CD1c-positive myeloid dendritic cell (primary cell): Measurements from ENCODE around the gene RPL29.
"Not testable (repeated sequence)": the region's sequence is repeated elsewhere in the genome, so short reads cannot be mapped to it uniquely, and the experiment has no call there.

Experiments
- DNase-seq: peaks from one replicate; pipeline ENCODE4 v3.0.0-alpha.2; 2016; ENCODE audit errors: extremely low spot score

RPL29 gene

DNA sequence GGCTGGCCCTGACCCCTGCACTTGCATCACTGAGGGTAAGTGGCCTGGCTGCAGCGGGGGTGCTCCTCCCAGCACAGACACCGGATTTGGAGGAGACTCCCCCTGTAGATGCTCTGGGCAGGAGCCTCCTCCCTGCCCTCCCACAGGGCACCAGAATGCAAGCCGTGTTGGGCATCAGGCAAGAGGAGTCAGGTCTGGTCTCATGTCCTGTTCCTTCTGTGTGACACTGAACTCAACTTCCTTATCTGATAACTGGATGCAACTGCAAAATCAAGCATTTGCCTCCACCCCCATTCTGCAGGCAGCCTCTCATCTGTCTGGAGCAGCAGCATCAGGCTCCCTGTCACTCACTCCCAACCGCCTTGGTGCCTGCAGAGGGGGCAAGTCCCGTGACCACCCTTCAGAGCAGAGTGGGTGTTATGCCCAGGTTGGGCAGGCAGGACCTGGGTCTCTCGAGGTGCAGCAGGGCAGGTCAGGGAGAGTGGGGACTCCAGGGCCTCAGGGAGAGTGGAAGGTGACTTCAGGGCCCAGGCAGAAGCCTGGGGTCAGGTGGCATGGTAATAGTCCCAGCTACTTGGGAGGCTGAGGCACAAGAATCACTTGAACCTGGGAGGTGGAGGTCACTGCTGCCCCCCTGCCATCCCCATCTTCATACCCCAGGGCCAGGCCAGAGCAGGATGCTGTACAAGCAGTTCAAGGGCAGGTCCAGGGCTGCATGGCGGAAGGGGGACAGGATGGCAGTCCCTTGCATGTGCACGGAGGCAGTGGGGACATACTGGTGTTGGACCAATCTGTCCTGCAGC, 10.5 kb upstream of the RPL29 start:
- DNase-seq: peak; percentile 49

DNA sequence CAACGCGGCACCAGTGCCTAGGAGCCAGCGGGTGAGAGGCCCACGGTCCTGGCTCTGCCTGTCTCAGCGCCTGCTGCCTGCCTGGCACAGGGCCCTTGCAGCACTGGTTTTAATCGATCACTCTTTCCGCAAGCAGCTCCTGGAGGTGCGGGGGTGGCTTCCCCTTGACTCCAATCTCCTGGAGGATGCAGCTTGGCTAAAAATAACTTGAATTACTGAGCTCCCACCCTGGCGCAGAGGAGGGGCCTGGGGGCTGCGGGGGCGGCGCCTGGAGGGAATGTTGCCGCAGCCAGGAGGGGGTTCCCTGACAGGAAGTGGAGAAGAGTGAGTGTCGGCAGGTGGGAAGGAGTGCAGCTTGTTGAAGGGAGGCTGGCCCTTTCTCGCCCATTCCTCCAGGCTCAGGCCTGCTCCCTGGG, 9.9 kb upstream of the RPL29 start:
- no peak for DNase-seq

DNA sequence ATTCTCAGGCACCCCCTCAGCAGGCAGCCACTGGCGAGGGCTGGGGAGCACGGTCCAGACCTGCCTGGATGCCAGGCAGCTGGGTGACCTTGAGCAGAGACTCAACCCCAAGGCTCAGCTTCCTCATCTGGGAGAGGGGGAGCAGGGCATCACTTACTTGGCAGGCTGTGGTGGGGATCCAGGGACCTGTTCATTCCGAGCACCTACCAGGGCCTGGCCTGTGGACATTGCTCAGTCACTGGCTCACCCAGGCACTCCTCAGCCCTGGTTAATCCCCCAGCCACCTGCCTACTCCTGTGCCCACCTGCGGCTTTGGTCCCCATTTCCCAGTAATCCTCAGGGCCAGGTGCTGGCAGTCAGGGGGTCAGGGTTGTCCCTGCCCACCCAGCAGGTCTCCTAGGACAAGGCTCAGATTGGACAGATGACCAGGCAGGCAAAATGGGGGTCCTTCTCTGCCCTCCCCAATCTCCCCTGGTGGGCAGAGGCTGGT, 9.3 kb upstream of the RPL29 start:
- DNase-seq: no peak

DNA sequence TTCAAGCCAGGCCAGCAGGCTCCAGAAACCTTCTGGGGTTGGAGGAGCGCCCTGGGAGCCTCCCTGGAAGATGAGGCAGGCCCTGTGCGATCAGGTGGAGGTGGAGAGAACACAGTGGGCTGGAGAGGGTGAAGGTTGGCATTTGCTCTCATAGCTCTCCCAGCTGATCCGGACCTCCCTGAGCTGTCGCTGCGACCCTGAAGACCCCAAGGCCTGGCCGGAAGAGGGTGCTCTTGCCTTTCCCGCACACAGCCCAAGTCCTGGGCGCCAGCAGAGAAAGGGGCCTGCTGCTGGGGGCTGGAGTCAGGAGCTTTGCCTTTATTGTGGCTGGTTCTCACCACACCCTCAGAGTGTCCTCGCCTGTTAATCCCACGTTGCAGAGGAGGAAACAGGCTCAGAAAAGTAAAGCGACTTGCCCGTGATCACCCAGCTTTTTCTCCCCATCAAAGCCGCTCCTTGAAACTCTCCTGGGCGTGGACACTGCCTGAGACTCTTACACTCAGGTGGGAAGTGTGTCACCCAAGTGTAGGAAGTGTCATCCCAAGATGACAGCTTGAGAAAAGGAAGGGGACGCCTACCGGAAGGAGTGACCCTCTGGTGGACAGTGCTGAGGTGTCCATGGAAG, 8.6 kb upstream of the RPL29 start:
- no peak for DNase-seq

DNA sequence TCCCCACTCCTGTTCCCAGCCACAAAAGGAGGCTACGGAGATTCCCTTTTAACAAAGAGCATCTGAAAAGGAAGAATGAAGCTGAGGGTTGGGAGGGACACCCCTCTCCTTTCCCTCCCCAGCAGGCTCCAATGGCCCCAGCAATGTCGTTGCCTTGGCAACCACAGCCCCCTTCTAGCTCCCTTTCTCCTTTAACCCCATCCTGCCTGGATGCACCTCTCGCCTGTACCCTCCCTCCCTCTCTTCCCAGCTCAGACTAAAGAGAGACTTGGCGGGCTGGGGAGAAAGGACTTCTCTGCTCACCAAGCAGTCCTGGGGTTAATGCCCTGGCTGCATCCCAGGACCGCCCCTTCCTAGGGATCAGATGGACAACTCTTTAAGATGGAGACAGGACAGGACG, 7.1 kb upstream of the RPL29 start:
- DNase-seq: no peak

DNA sequence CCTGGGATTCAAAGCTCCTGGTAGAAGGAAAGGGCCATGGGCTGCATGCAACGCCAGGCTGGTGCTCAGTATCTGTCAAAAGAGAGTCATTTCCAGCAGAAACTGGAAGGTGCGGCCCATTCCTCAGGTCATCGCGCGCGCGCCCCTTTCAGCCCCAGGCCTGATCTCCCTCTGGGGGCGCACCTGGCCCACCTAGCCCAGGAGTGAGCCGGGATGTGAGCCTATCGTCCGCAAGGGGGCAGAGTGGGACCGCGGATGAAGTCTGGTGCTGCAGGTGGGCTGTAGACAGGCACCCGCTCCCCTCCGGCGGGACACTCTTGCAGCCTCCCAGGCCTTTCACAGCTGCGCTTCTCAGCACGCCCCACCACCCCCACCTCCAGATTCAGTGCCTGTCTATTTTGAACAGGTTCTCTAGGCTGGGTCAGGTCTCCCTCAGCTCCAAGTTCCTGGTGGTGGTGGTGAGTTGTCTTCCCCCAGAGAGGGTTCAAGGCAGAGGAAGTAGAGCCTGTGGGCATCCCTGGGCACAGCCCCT, 5.8 kb upstream of the RPL29 start:
- peak; percentile 82 for DNase-seq

DNA sequence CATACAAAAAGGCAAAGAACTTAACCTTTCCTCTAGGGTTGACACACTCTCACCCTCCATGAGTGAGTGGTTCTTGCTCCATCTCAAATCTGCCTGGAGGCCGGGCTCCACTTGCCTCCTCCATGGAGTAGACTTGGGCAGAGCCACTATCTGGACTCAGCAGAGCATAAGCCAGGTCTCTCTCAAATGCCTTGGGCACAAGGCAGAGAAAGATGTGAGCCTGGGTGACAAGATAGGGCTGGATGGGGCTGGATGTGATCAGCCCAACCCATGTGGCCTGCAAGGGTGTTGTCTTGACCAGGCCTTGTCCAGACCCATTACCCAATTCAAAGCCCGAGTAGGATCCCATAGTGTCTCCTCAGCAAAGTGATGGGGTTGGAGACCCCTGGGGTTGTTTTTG, 4.2 kb upstream of the RPL29 start:
- no peak for DNase-seq

DNA sequence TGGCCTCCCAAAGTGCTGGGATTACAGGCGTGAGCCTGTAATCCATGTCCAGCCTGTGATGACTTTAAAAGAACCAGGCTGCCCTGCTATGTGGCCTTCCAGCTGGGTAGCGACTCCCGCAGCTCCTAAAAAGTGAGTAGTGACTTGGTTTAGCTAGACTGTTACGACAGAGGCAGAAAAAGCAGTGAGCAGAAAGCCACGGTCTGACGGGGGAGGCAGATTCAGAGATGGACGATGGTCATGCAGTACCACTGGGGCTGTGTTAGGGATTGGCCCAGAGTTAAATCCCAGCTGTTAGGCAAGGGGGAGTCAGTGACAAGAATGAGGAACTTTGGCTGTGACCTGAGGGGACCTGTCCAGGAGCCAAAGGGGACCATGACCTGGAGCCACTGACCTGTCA, 3.1 kb upstream of the RPL29 start:
- DNase-seq: no peak

DNA sequence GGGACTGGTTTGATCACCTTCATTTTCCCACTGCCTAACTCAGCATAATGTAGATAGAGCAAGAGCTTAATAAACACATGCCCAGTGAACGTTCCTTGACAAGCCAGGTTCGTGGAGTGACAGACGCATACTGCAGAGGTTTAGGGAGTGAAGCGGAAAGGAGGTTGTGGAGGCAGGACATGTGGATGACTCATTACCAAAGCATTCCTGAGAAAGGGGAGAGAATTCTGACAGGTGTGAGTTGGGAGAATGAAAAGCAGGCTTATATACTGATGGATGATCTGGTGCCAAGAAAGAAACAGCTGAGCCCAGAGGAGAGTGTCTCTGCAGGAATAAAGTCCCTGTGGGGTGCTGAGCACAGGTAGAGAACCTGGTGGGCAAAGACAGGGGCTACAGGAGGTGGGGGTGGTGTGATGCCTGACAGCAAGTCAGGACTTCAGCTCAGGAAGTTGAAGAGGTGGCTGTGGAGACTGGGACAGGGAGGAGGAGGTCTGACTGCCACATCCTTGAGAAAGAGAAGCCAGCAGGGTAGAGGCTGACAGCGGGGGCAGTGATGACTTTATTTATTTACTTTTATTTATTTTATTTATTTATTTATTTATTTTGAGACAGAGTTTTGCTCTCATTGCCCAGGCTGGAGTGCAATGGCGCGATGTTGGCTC, 2.4 kb upstream of the RPL29 start:
- DNase-seq: no peak

DNA sequence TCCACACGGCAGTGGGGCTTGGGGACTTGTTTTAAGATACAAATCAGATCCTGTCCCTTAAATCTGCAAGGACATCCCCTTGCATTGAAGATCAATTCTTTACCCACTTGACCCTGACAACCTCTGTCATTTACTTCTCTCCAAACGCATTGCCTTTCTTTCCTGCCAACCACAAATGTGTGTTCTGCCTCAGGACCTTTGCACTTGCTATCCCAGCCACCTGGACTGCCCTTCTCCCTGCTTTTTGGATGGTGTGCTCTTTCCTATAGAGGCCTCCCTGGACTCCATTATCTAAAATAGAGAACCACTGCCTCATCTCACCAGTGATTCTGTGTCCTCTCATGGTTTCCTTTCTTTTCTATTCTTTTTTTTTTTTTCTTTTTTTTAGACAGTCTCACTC, 1.5 kb upstream of the RPL29 start:
- DNase-seq: no peak

DNA sequence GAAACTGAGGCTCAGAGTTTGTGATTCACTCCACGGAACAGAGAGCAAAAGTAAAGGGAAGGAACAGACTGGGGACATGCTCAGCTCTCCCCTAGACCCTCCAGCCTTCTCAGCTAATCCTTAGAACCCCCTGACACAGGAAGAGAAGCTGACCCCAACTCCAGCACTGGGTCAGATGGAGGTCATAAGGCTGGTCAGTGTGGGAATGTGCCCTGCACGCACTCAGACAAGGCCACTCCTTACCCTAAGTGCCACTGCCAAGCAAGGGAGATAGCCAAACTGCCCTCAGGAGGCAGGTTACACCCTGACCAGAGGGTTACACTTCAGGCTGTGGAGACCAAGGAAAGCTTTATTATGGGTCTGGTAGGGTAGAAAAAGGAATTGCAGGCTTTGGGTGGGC, 1.2 kb downstream of the RPL29 start:
- DNase-seq: no peak

DNA sequence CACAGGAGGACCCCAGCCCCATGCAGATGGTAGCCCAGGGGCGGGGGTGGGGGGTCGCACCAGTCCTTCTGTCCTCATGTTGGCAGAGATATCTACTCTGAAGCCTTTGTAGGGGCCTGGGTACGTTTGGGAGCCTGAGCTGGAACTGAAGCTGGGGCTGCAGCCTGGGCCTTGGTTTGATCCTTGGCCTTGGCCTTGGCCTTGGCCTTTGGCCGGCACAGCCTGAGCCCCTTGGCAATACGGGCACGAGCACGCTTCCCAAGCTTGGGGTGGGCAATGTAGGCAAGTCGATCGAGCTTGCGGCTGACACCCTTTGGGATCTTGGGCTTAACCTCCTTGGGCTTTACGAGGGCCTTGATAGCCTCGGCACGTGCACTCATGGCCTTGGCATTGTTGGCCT, 2.0 kb downstream of the RPL29 start:
- not testable (repeated sequence) for DNase-seq

DNA sequence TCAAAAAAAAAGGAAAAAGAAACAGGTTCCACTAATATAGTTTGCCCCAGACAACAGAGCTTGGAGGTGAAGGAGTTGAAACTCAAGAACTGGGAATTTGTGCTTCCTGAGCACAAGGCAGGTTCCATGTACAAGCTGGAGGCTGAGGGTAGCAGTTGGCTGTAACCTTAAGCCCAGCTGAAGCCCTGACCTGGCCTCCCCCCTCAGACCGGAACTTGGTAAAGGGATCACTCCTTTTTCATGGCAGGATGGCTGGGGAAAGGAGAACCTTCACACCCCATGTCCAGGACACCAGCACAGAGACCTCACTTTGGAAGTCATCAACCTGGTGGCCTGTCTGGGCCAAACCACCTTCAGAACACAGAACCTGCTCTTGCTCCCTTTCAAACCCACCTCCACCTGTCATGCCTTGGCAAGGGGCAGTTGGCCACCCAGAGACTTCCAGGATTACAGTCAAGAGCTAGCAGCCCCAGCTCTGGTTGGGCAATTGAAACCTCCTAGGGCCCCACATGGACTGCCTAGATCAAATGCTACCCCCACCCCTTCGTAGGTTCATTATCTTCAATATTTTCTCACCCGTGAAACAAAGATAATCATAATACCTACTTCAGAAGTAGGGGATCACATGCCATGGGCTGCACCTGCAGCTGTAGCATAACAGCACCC, 3.5 kb downstream of the RPL29 start:
- DNase-seq: no peak

DNA sequence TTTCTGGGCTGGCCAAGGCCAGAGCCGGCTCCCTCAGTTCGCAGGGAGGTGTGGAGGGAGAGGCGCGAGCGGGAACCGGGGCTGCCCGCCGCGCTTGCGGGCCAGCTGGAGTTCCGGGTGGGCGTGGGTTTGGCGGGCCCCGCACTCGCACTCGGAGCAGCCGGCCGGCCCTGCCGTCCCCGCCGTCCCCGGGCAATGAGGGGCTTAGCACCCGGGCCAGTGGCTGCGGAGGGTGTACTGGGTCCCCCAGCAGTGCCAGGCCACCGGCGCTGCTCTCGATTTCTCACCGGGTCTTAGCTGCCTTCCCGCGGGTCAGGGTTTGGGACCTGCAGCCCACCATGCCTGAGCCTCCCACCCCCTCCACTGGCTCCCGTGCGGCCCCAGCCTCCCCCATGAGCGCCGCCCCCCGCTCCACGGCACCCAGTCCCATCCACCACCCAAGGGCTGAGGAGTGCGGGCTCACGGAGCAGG, 5.2 kb downstream of the RPL29 start:
- DNase-seq: not testable (repeated sequence)

DNA sequence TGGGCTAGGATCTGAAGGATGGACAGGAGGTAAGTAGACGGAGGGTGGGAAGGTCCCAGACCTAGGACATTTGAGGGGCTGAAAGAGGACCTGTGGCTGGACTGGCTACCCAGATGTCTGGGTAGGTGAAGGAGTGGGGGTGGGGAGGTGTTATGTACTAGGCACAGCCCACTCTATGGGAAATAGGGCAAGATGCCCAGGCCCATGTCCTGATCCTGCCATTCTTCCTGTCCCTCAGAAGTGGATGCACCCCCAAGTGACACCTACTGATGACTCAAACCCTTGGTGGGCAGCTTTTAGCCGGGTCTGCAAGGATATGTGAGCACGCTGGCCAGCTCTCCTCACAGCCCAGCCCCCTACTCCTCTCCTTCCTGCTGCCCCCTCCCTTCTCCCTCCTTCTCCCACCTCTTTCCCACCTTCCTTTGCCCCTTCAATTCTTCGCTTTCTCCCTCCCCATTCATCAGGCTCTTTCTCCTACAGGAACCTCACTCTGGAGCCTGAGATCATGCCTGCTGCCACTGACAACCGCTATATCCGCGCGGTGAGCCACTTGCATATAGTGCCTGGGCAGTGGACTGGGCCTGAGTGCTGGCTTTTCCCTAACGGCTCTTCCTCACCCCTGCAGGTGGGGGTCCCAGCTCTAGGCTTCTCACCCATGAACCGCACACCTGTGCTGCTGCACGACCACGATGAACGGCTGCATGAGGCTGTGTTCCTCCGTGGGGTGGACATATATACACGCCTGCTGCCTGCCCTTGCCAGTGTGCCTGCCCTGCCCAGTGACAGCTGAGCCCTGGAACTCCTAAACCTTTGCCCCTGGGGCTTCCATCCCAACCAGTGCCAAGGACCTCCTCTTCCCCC, 7.2 kb downstream of the RPL29 start:
- no peak for DNase-seq

DNA sequence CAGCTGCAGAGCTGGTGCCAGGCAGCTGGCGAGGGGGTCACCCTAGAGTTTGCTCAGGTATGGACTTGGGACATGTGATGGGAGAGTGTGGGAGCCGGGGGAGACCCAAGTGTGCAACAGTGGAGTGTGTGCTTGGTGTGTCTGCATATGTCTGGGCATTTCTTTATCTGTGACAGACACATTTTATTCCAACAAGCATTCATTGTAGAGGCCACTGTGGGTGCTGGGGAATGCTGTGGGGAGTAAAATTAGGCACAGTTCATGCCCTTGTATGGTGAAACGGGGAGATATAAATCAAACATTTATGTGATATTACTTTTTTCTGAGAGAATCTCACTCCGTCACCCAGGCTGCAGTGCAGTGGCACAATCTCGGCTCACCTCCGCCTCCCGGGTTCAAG, 8.1 kb downstream of the RPL29 start:
- DNase-seq: no peak

DNA sequence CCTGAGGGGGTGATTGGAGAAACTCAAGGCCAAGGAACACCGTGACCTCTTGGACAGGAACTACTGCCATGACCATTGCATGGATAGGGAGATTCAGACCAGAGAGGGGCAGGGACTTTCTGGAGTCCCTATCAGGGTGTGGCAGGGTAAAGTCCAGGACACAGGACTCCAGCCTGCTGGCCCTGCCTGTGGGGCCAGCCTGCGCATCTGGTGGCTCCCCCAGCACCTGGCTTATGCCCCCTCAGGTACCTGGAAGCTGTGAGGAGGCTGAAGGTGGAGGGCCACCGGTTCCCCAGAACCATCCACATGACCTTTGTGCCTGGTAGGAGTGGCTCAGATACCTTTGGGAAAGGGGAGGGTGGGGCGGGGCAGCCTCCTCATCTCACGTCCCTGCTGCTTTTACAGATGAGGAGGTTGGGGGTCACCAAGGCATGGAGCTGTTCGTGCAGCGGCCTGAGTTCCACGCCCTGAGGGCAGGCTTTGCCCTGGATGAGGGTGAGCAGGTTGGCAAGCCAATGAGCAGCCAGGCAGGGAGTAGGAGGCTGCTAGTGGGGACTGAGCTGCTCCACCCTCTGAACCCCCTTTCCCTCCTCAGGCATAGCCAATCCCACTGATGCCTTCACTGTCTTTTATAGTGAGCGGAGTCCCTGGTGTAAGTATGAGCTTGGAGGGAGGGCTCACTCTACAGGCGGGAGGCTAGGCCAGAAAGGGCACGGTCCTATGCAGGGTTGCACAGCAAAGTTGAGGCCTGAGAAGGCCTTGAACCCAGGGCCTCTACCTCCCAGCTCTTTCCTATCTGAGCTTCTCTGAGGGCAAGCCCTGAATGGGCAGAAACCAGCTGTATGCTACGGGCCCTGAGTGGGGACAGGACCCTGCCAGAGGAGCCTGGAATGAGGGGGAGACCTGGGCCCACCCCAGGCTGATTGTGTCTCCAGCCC, 9.4 kb downstream of the RPL29 start:
- DNase-seq: no peak

DNA sequence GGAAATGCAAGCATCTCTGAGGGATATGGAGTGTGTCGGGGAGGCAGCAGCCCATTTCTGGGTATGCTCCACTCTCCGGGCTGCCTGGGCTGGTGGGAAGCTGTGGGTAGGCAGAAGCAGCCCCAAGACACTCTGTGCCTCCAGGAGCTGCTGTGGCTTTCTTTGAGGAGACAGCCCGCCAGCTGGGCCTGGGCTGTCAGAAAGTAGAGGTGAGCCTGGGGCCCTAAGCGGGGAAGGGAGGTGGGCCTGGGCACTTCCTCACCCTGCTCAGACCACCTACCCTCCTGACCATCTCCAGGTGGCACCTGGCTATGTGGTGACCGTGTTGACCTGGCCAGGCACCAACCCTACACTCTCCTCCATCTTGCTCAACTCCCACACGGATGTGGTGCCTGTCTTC, 10.6 kb downstream of the RPL29 start:
- no peak for DNase-seq

DNA sequence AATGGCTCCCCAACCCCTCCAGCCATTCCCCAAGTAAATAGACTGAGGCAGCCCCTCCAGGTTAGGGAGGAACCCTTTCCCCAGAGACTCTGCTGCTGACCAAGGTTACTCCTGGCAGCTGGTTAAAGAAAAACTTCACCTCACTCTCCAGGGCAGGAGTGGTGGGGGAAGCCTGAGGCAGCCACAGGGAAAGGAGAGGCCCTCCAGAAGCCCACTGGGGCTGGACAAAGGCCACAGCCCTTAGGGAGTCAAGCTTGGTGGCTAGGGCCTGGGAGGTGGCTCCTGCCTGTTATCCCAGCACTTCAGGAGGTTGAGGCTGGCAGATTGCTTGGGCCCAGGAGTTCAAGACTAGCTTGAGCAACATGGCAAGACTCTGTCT, 11.4 kb downstream of the RPL29 start:
- no peak for DNase-seq
